Erythroblast (primary cell): ENCODE data around the gene SLC16A3.
A peak's percentile ranks its signal among the peaks of the same experiment; 100 is the strongest.
"Not testable (repeated sequence)": the region's sequence is repeated elsewhere in the genome, so short reads cannot be mapped to it uniquely, and the experiment has no call there.

Experiments
- DNase-seq, 2 experiments: peaks; one replicate each; lab custom pipeline; 2025; lab: John Stamatoyannopoulos, UW
- GATA1 ChIP-seq: IDR thresholded peaks from 2 replicates; pipeline ENCODE4 v1.6.1; 2011; ENCODE audit warnings: low read depth, mild to moderate bottlenecking, control low read depth, low read length, moderate library complexity
- POLR2A ChIP-seq: IDR thresholded peaks from 2 replicates; pipeline ENCODE4 v1.6.1; 2011; ENCODE audit warnings: mild to moderate bottlenecking, low read length

SLC16A3 gene

DNA sequence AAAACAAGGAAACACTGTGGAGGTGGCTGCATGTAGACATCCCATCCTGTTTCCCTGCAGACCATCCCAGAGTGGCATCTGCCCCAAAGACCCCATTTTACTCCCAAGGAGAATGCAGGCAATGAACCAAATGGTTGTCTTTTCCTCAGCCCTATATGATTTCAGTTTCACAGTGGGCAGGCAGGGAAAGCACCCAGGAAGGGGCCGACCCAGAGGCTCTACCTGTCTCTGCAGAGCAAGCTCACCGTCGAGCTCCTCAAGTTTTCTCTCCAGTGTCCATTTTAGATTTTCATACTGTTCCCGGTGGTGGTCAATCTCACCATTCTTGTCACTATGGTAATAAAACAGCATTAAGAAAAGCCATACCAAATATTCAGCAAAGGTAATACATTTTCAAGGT, 30.8 kb upstream of the SLC16A3 start:
- no peak for DNase-seq
- TF ChIP-seq GATA1 (no peak), POLR2A (no peak)

DNA sequence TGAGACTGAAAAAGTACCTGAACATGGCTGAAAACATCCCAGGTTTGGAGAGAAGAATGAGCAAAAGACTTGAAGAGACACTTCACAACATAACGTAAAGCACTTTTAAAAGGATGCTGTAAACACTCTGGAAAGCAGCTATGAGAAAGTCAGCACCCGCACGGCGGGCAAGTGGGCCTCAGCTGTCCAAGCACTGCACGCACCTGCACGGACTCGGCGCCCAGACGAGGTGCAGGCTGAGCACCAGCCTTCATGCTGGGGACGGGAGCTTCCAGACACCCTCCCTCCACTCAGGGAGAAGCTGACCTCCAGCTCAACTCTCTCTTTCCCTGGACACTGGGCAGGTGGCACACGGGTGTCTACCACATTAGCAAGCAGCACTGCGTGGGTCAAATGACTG, 29.3 kb upstream of the SLC16A3 start:
- TF ChIP-seq POLR2A (no peak), GATA1 (no peak)
- DNase-seq, result no peak

DNA sequence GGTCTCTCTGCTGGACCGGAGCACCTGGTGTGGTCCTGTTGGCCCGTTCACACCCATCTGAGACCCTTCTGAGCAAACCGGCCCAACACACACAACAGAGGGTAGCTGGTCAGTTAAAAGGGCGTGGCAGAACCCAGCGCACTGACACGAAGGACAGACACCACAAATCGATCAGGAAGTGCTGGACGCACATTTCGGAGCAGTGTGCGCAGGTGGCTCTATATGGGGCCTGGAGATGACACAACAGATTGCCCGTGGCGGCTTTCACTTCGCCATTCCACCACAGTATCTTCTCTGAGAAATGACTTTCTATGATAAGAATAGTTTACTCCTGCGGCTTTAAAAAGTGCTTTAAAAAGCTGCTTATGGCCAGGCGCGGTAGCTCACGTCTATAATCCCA, 28.7 kb upstream of the SLC16A3 start:
- DNase-seq, result no peak
- TF ChIP-seq POLR2A (no peak), GATA1 (no peak)

DNA sequence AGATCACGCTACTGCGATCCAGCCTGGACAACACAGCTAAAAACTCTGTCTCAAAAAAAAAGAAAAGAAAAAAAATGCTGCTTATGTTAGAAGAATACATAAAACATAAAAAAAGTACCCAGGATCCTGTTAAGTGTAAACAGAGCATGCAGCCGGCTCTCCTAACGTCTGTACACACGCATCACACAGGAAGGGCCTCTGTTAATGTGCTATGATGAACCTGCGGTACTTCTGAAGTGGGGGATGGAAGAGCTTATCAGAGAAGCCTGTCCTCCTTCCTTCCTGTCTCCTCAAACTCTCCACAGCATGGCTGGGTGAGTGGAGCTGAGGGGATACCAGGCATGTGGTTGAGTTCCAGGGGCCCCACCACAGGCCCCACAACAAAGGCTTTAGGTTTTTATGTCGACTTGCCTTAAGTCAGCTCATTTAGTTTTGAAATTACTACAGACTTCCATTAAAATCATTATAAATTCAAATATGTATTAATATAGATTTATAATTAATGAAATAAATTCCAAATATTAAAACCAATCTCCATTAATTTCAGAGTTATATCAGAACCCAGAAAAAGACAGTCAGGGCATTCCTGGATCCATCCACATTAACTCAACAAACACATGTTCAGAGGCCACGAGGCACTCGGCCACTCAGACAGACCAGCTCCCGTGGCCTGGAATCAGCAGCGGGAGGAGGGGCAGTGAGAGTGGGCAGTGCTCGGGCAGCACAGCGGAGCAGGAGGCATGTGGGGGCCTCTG, 27.9 kb upstream of the SLC16A3 start:
- no peak for DNase-seq
- TF ChIP-seq POLR2A (no peak), GATA1 (no peak)

DNA sequence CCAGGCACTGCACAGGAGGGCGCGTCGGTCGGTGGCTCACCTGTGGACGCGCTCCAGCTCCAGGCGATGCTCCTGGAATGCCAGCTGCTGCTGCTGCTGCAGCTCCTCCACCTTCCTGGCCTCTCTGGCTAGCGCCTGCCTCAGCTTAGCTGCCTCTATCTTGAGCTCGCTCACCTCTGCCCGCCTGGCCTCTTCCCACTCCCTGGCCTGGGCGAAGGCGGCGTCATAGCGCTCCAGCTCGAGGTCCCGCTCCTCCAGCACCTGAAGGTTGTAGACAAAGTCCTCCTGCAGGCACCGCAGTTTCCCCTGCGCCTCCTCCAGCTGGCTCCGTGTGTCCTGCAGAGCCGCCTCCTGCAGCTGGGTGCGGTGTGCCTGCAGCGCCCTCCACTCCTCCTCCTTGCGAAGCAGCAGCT, 27.3 kb upstream of the SLC16A3 start:
- no peak for DNase-seq
- no peak for TF ChIP-seq POLR2A
- no peak for TF ChIP-seq GATA1

DNA sequence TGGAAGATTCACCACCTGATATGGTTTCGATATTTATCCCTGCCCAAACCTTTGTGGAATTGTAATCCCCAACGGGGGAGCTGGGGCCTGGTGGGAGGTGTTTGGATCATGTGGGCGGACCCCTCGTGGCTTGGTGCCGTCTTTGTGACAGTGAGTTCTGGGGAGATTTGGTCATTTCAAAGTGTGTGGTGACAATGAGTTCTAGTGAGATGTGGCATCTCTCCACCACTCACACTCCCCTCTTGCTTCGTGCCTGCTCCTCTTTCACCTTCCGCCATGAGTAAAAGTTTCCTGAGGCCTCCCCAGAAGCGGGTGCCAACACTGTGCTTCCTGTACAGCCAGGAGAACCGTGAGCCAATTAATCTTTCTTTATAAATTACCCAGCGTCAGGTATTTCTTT, 25.9 kb upstream of the SLC16A3 start:
- no peak for DNase-seq
- TF ChIP-seq POLR2A (no peak), GATA1 (no peak)

DNA sequence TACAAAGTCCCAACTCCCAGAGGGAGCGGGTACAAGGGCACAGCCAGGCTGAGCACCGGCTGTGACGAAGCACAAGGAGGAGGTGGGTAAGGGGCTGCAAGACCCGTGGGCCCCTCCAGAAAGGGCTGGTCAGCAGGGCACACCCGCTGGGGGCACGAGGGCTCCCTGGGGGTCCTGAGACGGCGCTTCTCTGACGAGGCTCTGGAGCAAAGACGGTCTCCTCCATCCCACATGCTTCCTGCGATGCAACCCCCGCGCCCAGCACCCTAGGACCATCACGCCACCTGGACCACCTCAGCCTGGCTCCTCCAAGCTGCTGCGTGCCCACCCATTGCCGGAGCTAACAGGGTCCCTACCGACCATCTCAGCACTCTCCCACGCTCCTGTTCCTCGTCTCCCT, 24.9 kb upstream of the SLC16A3 start:
- DNase-seq, result no peak
- TF ChIP-seq GATA1, result no peak
- no peak for TF ChIP-seq POLR2A

DNA sequence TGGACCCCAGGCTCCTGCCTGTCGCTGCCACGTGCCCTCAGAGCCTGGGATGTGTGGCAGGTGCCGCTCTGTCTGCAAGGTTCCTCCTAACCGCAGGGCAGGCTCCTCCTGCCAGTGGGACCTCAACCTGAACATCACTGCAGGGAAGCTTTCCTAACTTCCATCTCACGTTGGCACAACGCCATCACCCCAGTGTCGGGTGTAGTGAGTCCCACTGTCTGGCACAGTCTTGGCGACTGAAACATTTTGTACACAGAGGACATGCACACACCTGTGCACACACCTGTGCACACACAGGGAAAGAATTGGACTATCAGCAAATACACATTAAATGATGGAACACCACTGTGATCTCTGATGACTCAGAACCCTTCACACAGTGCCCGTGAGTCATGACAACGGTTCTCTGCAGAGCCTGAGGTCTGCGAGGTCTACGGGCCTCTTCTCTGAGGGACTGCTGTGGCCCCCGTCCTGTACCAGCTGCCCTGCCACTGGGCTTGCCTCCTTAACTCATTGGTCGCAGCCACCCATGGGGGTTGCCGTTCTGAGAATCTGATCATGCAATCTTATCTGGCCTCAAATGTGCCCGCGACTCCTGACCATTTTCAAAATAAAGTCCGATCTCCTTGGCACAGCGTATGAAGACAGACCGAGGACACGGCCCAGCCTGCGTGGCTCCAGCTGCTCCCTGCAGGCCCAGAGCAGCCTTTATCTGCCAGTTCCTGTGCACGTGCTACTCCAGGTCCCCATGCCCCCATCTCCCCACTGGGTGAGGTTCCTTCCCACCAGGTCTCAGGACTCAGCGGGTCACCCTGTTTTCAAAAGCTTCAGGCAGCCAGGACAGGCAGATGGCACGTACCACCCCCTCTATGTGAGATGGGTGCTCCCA, 23.8 kb upstream of the SLC16A3 start:
- DNase-seq, result peak; percentile 38 to 40
- TF ChIP-seq POLR2A (no peak), GATA1 (no peak)

DNA sequence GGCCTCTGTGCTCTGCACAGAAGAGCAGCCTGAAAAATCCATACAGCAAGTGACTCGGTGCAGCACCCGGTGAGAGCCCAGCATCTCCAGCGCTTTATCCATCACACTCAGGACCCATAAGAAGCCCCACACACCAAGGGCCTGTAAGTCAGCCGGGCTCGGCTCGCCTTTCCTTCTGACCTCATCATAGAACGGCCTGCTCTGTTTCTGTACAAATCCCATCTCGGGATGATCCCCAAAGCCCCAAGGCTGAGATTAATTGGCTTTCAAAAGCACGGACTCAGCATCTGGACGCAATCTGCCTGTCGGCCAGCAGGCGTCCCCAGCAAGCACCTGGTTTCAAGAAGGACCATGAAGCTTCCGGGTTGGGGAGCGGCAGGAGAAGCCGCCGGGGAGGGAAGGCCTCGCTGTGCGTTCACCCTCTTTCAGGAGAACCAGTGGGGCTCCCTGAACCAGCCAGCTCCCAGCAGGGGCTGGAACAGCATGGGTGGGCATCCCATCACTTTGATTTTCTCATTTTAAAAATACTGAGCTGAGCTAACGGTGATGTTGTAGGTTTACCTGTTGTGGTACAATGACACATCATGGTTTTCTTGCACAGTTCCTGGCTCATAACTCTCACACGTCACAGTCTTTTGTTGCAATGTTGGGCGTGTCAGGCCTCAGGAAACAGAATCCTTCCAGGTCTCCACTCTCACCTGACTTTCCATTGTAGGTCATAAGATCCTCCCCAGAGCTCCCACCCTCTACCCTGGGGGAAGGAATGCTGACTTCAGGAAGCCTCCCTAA, 22.9 kb upstream of the SLC16A3 start:
- TF ChIP-seq POLR2A (peak; percentile 86), GATA1 (no peak)
- peak; percentile 87 to 90 for DNase-seq

DNA sequence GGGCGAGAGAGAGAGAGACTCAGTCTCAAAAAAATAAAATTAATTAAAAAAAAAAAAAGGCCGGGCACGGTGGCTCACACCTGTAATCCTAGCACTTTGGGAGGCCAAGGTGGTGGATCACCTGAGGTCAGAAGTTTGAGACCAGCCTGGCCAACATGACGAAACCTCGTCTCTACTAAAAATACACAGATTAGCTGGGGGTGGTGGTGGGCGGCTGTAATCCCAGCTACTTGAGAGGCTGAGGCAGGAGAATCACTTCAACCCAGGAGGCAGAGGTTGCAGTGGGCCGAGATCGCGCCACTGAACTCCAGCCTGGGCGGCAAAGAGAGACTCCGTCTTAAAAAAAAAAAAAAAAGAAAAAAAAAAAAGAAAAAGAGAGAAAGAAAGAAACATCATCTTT, 18.2 kb upstream of the SLC16A3 start:
- not testable (repeated sequence) for DNase-seq

DNA sequence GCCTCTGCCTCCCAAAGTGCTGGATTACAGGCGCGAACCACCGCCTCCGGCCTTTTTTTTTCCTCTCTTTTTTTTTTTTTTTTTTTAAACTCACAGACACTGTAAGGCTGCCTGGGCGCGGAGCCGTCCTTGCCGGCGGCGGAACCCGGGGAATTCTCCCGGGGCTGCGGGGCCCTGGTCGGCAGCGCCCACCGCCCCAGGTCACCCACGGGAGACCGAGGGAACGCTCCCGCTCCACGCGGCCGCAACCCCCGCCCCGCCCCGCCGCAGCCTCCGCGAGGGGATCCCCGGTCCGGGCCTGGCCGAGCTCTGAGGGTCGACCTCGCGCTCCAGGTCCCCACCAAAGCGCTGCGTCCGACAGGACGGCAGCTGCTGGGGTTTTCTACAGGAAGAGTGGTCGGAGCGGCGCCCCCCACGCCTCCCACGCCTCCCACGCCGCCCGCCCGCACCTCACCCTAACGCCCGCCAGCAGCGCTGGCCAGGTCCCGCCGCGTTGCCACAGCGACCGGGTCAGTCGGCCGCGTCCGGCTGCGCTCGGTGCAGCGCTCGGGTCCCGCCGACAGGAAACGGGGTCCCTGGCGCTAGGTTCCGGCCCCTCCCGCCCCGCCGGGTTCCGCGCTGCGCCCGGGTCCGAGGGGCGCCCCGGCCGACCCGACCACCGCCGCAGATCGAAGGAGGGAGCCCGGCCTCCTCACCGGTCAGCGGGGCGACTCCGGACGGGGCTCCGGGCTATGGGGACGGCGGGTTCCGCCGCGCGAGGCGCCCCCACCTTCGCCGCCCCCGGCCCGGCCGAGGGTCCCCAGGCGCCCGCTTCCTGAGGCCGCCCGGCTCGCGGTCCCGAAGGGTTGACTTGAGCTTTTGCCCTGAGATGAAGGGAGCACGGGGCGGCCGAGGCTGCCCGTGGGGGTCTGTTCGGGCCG, 16.3 kb upstream of the SLC16A3 start, which contains the start of gene CCDC57:
TSS of gene CCDC57 (minus strand) at position 512 of the 920 bp plus-strand sequence. CDS start 10,898 bp downstream, outside the sequence.
- TF ChIP-seq POLR2A (peak; percentile 45), GATA1 (no peak)
- DNase-seq, result peak; percentile 89 to 91

DNA sequence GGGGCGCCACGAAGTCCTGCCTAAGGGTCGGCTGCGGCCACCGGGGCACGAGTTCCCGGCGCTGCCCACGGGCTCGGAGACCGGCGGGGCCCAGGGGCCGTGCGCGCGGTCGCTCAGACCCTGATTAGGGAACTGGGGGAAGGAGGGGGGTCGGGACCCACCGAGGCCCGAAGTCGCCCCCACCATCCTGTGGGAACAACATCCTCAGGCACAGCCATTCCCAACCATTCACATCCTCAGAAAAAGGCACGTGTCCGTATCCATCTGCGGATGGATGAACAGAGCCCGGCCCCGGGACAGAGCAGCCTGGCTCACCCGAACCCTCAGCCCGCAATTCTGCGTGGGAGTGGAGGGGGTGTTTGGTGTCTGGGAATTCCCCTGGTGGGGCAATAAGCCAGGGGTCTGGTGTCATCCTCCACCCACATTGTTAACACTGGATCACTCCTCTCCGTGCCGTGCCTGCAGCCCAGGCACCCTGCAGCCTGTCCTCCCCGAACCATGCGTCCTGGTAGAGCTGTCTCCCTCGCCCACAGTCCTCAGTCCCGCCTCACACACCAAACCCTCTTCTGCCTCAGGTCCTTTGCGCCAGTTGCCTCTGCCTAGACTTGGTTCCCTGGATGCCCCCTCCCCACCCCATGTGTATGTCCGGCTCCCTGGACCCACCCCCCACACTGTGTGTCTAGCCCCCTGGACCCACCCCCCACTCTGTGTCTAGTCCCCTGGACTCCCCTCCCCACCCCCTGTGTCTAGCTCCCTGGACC, 15.4 kb upstream of the SLC16A3 start:
- no peak for TF ChIP-seq GATA1
- TF ChIP-seq POLR2A, result no peak
- DNase-seq, result peak; percentile 50 to 51
